ENCODE measurements around the gene DAB2IP. TPM values are rescaled to one million over a fixed set of nuclear protein-coding genes. Genes with fewer than 3 reads are reported as not detected.

The DAB2IP gene
- total RNA-seq, 4 donors from 2014 or later, result 19.2 to 45.4 (median 34.8) TPM

GRCh38 chr9:121700832-121701419 is 49.5 kb downstream of the DAB2IP start:
- no peak for ATAC-seq (ENCODE audit: low FRiP score)
- no peak for TF ChIP-seq CTCF (IDR thresholded peaks at IDR 0.05)
- DNase-seq (ENCODE audit: low spot score), result no peak

DNA sequence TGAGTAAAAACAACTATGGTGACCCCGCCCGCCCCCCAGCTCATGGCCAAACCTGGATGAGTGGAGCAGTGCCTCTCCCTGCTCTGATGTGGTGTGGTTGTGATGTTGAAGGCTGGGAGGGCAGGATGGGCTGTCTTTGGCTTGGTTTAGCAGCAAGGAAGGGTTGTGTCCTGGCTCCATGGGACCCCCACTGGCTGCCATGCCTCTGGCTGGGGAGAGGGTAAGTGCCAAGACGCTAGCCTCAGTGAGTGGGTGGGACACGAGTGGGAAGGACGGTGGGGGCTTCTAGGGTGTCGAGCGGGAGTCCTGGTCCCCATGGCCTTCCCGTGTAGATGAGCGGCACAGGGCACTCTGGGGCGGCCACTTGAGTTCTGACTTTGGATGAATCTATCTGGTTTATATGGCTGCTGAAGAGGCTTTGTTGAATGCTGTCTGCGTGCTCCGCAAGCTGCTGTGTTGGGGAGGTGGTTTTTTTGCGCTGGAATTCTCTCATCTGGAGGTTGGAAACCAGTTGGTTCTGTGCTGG is 50.4 kb downstream of the DAB2IP start:
- TF ChIP-seq CTCF (IDR thresholded peaks at IDR 0.05), result no peak
- ATAC-seq (ENCODE audit: low FRiP score) (no peak), DNase-seq (ENCODE audit: low spot score) (no peak)

DNA sequence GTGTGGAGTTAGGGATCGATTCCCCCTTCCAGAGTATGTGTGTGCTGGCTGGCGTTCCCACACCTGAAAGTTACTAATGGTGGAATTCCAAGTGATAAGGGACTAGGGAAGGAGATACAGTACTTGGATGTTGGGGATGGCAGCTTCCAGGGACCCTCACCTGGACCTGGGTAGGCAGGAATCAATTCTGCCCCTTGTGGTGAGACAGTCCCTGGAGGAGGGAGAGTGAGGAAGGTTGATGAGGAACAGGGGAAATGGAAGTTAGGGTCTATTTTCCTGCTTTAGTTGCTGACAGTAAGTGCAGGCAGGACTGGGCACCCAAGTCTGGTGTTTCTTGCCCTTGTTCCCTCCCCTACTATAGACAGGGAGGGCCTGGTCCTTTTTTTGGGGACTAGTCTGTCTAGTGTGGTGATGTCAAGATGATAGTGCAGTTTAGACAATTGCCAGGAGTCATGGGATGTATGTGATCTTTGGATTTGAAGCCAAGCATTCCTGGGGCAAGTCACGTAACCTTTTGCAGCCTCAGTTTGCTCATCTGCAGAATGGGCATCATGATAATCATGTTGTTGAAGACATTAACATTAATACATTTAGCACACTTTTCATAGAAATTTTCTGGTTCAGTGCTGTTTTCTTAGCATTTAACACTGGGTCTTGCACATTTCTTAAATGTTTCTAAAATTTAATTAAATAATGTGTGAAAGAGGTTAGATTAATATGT is 51.7 kb downstream of the DAB2IP start:
- ATAC-seq (ENCODE audit: low FRiP score) (no peak), DNase-seq (ENCODE audit: low spot score) (no peak)
- TF ChIP-seq CTCF (IDR thresholded peaks at IDR 0.05), result no peak

- no peak for DNase-seq (ENCODE audit: low spot score)
- ATAC-seq (ENCODE audit: low FRiP score), result no peak
- TF ChIP-seq CTCF (IDR thresholded peaks at IDR 0.05), result no peak
Measured at GRCh38 chr9:121704281-121704680, 52.8 kb downstream of the DAB2IP start.

GRCh38 chr9:121706149-121706750 is 54.8 kb downstream of the DAB2IP start:
- TF ChIP-seq CTCF (IDR thresholded peaks at IDR 0.05), result no peak
- no peak for DNase-seq (ENCODE audit: low spot score)
- ATAC-seq (ENCODE audit: low FRiP score), result no peak

GRCh38 chr9:121707477-121708424 is 56.3 kb downstream of the DAB2IP start:
- no peak for TF ChIP-seq CTCF (IDR thresholded peaks at IDR 0.05)
- no peak for DNase-seq (ENCODE audit: low spot score)
- no peak for ATAC-seq (ENCODE audit: low FRiP score)

All from omental fat pad (tissue), 4 donors.